Measurements from ENCODE around the gene DGKI. TPM values are rescaled to one million over a fixed set of nuclear protein-coding genes. Genes with fewer than 3 reads are reported as not detected.

DGKI gene
- total RNA-seq, 2 donors from 2014 or later = 0.04 to 0.64 TPM

- H3K4me1 ChIP-seq (ENCODE audit: control insufficient read depth, insufficient read depth, low read length) = no peaks in the 10 kb centered on the region
- H3K36me3 Mint-ChIP-seq (ENCODE audit: low read depth) = no peaks in the 10 kb centered on the region
- H3K9ac ChIP-seq (ENCODE audit: extremely low read depth, low read length, poor library complexity, severe bottlenecking) = no peak overlapping the region
- H3K27ac ChIP-seq (ENCODE audit: low read depth, low read length) = no peak overlapping the region
- H3K27me3 Mint-ChIP-seq (ENCODE audit: insufficient read depth) = no peaks in the 10 kb centered on the region
- no peak for DNase-seq
- H3K36me3 ChIP-seq (ENCODE audit: control insufficient read depth, insufficient read depth, low read length) = no peaks in the 10 kb centered on the region
- no peaks in the 10 kb centered on the region for H3K9me3 ChIP-seq (ENCODE audit: control insufficient read depth, low read length)
- no peaks in the 10 kb centered on the region for H3K9me3 Mint-ChIP-seq
- no peak overlapping the region for H3K27ac Mint-ChIP-seq
- H3K4me3 ChIP-seq (ENCODE audit: low read length) = no peak overlapping the region
- no peak overlapping the region for H3K4me3 Mint-ChIP-seq
- TF ChIP-seq, protein P1, sequence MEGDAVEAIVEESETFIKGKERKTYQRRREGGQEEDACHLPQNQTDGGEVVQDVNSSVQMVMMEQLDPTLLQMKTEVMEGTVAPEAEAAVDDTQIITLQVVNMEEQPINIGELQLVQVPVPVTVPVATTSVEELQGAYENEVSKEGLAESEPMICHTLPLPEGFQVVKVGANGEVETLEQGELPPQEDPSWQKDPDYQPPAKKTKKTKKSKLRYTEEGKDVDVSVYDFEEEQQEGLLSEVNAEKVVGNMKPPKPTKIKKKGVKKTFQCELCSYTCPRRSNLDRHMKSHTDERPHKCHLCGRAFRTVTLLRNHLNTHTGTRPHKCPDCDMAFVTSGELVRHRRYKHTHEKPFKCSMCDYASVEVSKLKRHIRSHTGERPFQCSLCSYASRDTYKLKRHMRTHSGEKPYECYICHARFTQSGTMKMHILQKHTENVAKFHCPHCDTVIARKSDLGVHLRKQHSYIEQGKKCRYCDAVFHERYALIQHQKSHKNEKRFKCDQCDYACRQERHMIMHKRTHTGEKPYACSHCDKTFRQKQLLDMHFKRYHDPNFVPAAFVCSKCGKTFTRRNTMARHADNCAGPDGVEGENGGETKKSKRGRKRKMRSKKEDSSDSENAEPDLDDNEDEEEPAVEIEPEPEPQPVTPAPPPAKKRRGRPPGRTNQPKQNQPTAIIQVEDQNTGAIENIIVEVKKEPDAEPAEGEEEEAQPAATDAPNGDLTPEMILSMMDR (conservative IDR thresholded peaks at IDR 0.05) = no peak
- no peaks in the 10 kb centered on the region for H3K27me3 ChIP-seq (ENCODE audit: control insufficient read depth, insufficient read depth, low read length, poor library complexity, severe bottlenecking)
- WGBS, 2 experiments (ENCODE audit: insufficient coverage in 1 of 2, insufficient read length in 1 of 2) = 85 to 100% methylated on average over 2 to 3 of the region's 3 CpGs
- peaks cover 15% of the 10 kb centered on the region for H3K4me1 Mint-ChIP-seq
Observed at GRCh38 chr7:137685433-137686164, 161.2 kb downstream of the DGKI start.

- Histone ChIP-seq H3K9ac (ENCODE audit: extremely low read depth, low read length, poor library complexity, severe bottlenecking) (no peak overlapping the region), H3K36me3 (ENCODE audit: control insufficient read depth, insufficient read depth, low read length) (no peaks in the 10 kb centered on the region), H3K4me1 (ENCODE audit: control insufficient read depth, insufficient read depth, low read length) (no peaks in the 10 kb centered on the region), H3K9me3 (ENCODE audit: control insufficient read depth, low read length) (no peaks in the 10 kb centered on the region), H3K4me3 (ENCODE audit: low read length) (no peak overlapping the region), H3K27me3 (ENCODE audit: control insufficient read depth, insufficient read depth, low read length, poor library complexity, severe bottlenecking) (no peaks in the 10 kb centered on the region), H3K27ac (ENCODE audit: low read depth, low read length) (no peak overlapping the region)
- Mint-ChIP-seq H3K27me3 (ENCODE audit: insufficient read depth) (no peaks in the 10 kb centered on the region), H3K27ac (no peak overlapping the region), H3K4me1 (peaks cover 15% of the 10 kb centered on the region), H3K36me3 (ENCODE audit: low read depth) (no peaks in the 10 kb centered on the region), H3K9me3 (peaks cover 5% of the 10 kb centered on the region), H3K4me3 (no peak overlapping the region)
- 93 to 94% methylated on average over 5 to 8 of the region's 8 CpGs for WGBS, 2 experiments (ENCODE audit: insufficient coverage in 1 of 2, insufficient read length in 1 of 2)
- no peak for DNase-seq
- TF ChIP-seq, protein P1 (conservative IDR thresholded peaks at IDR 0.05) = no peak
Observed at GRCh38 chr7:137684776-137685175, 162.0 kb downstream of the DGKI start.

DNA sequence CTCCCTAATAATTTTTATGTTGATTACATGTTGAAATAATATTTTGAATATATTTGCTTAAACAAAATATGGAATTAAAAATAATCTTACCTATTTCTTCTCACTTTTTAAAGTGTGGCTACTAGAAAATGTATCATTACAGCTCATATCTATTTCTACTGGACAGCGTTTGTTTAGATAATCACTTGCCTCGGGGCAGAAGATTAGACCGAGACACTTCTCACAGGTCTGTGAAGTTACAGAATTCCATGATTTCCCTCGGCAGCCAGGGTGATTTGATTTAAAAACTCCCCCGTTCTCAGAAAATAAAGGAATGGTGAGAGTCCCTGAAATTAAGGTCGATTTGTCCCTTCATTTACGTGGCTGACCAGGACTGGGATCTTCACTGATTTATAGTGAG is 162.5 kb downstream of the DGKI start:
- no peak overlapping the region for H3K4me3 ChIP-seq (ENCODE audit: low read length)
- H3K4me1 Mint-ChIP-seq = peaks cover 15% of the 10 kb centered on the region
- no peaks in the 10 kb centered on the region for H3K4me1 ChIP-seq (ENCODE audit: control insufficient read depth, insufficient read depth, low read length)
- no peaks in the 10 kb centered on the region for H3K9me3 ChIP-seq (ENCODE audit: control insufficient read depth, low read length)
- WGBS, 2 experiments (ENCODE audit: insufficient coverage in 1 of 2, insufficient read length in 1 of 2) = 90% methylated on average over 7 of the region's 7 CpGs
- no peaks in the 10 kb centered on the region for H3K36me3 Mint-ChIP-seq (ENCODE audit: low read depth)
- no peaks in the 10 kb centered on the region for H3K27me3 ChIP-seq (ENCODE audit: control insufficient read depth, insufficient read depth, low read length, poor library complexity, severe bottlenecking)
- H3K27ac ChIP-seq (ENCODE audit: low read depth, low read length) = no peak overlapping the region
- H3K27ac Mint-ChIP-seq = no peak overlapping the region
- no peaks in the 10 kb centered on the region for H3K27me3 Mint-ChIP-seq (ENCODE audit: insufficient read depth)
- DNase-seq = no peak
- H3K9me3 Mint-ChIP-seq = peaks cover 5% of the 10 kb centered on the region
- no peaks in the 10 kb centered on the region for H3K36me3 ChIP-seq (ENCODE audit: control insufficient read depth, insufficient read depth, low read length)
- H3K9ac ChIP-seq (ENCODE audit: extremely low read depth, low read length, poor library complexity, severe bottlenecking) = no peak overlapping the region
- no peak overlapping the region for H3K4me3 Mint-ChIP-seq
- TF ChIP-seq, protein P1 (conservative IDR thresholded peaks at IDR 0.05) = no peak
